Neural cell (in vitro differentiated cells): ENCODE measurements around the gene IL13RA2. TPM values are rescaled to one million over a fixed set of nuclear protein-coding genes. Genes with fewer than 3 reads are reported as not detected.

Source experiments
- H2AFZ ChIP-seq: fragments of 200-600, 300-800 bp; sonication (generic), shearing (Covaris generic); 2 replicates; pipeline ENCODE4 v1.6.0; 2014; ENCODE audit warnings: low read depth, mild to moderate bottlenecking, antibody characterized with exemption, low read length, moderate library complexity
- H3F3A ChIP-seq: fragments of 200-600 bp; shearing (Covaris generic); 2 replicates; pipeline ENCODE4 v1.6.1; 2016; ENCODE audit warnings: mild to moderate bottlenecking, moderate library complexity, mixed read lengths, antibody characterized with exemption, low read length; ENCODE audit not compliant: insufficient read depth, poor library complexity, severe bottlenecking
- H3K27ac ChIP-seq: fragments of 200-600, 300-800 bp; sonication (generic), shearing (Covaris generic); 2 replicates; pipeline ENCODE4 v1.5.1; 2014; ENCODE audit warnings: mild to moderate bottlenecking, low read length, moderate library complexity
- H3K27me3 ChIP-seq: fragments of 300-800, 200-600 bp; sonication (generic), shearing (Covaris generic); 2 replicates; pipeline ENCODE4 v1.6.0; 2014; ENCODE audit warnings: mild to moderate bottlenecking, low read depth, low read length, moderate library complexity; ENCODE audit not compliant: insufficient read depth
- H3K36me3 ChIP-seq: fragments of 300-800, 200-600 bp; sonication (generic), shearing (Covaris generic); 2 replicates; pipeline ENCODE4 v1.5.1; 2014; ENCODE audit warnings: mild to moderate bottlenecking, antibody characterized with exemption, low read length, moderate library complexity; ENCODE audit not compliant: insufficient read depth
- H3K4me2 ChIP-seq: fragments of 300-800, 200-600 bp; sonication (generic), shearing (Covaris generic); 2 replicates; pipeline ENCODE4 v1.6.0; 2014; ENCODE audit warnings: mild to moderate bottlenecking, low read length
- H3K4me3 ChIP-seq: fragments of 300-800, 200-600 bp; sonication (generic), shearing (Covaris generic); 2 replicates; pipeline ENCODE4 v1.5.1; 2014; ENCODE audit warnings: mild to moderate bottlenecking, low read length, moderate library complexity
- H3K79me2 ChIP-seq: fragments of 200-600 bp; shearing (Covaris generic); replicated peaks from 2 replicates; pipeline ENCODE4 v1.6.0; 2014; ENCODE audit warnings: mild to moderate bottlenecking, low read length, moderate library complexity; ENCODE audit not compliant: insufficient read depth
- H3K9ac ChIP-seq: fragments of 300-800, 200-600 bp; sonication (generic), shearing (Covaris generic); 2 replicates; pipeline ENCODE4 v1.6.1; 2016; ENCODE audit warnings: mild to moderate bottlenecking, low read length, mixed read lengths
- H3K9me2 ChIP-seq: fragments of 200-600 bp; shearing (Covaris generic); 2 replicates; pipeline ENCODE4 v1.6.1; 2016; ENCODE audit warnings: mild to moderate bottlenecking, low read length, mixed read lengths; ENCODE audit not compliant: insufficient read depth
- H3K9me3 ChIP-seq: fragments of 200-600, 300-800 bp; sonication (generic), shearing (Covaris generic); 2 replicates; pipeline ENCODE4 v1.6.1; 2016; ENCODE audit warnings: mild to moderate bottlenecking, mixed run types, low read length, moderate library complexity, mixed read lengths
- H4K20me1 ChIP-seq: fragments of 200-600 bp; shearing (Covaris generic); 2 replicates; pipeline ENCODE4 v1.6.1; 2016; ENCODE audit warnings: mild to moderate bottlenecking, mixed run types; ENCODE audit not compliant: insufficient read depth
- CTCF ChIP-seq: fragments of 450-650 bp; IDR thresholded peaks from 2 replicates; pipeline ENCODE4 v1.5.1; 2014; ENCODE audit warnings: antibody characterized with exemption, mild to moderate bottlenecking, moderate library complexity; ENCODE audit not compliant: poor library complexity, severe bottlenecking
- EP300 ChIP-seq: fragments of 450-650 bp; conservative IDR thresholded peaks from 2 replicates; pipeline ENCODE4 v1.6.1; 2014; ENCODE audit warnings: antibody characterized with exemption, mild to moderate bottlenecking, moderate library complexity; ENCODE audit not compliant: poor library complexity, severe bottlenecking
- EZH2 ChIP-seq: fragments of 200-600, 300-800 bp; shearing (Covaris generic), sonication (generic); IDR thresholded peaks from 2 replicates; pipeline ENCODE4 v1.6.1; 2014; ENCODE audit warnings: antibody characterized with exemption, low read length, borderline replicate concordance, mild to moderate bottlenecking; ENCODE audit not compliant: insufficient read depth, poor library complexity, severe bottlenecking
- MXI1 ChIP-seq: fragments of 450-650 bp; conservative IDR thresholded peaks from 2 replicates; pipeline ENCODE4 v1.6.1; 2014; ENCODE audit warnings: antibody characterized with exemption, mild to moderate bottlenecking; ENCODE audit not compliant: poor library complexity, severe bottlenecking
- POLR2AphosphoS5 ChIP-seq: IDR thresholded peaks from 2 replicates; pipeline ENCODE4 v1.6.1; 2012
- RAD21 ChIP-seq: fragments of 450-650 bp; conservative IDR thresholded peaks from 2 replicates; pipeline ENCODE4 v1.6.1; 2014; ENCODE audit warnings: antibody characterized with exemption, mild to moderate bottlenecking, moderate library complexity
- REST ChIP-seq: IDR thresholded peaks from 2 replicates; pipeline ENCODE4 v1.6.1; 2012; ENCODE audit warnings: borderline replicate concordance
- SMC3 ChIP-seq: fragments of 450-650 bp; conservative IDR thresholded peaks from 2 replicates; pipeline ENCODE4 v1.6.1; 2014; ENCODE audit warnings: antibody characterized with exemption, mild to moderate bottlenecking, moderate library complexity; ENCODE audit not compliant: poor library complexity
- TAF1 ChIP-seq: IDR thresholded peaks from 2 replicates; pipeline ENCODE4 v1.6.1; 2012; ENCODE audit warnings: low read depth
- polyA plus RNA-seq: library from polyadenylated mRNA; depleted of rRNA; stranded (reverse); fragments of >200 nt; gene quantifications from 2 replicates; pipeline ENCODE4 v1.2.3, GENCODE V29; 2014

The IL13RA2 gene
- polyA plus RNA-seq, 1 donor from 2014 or later, result 1.4 TPM

GRCh38 chrX:115038406-115038805 is 21.0 kb upstream of the IL13RA2 start:
- no peaks in the 10 kb centered on the region for H3K27me3 ChIP-seq
- H3K9me2 ChIP-seq, result no peaks in the 10 kb centered on the region
- H4K20me1 ChIP-seq, result no peaks in the 10 kb centered on the region
- no peak overlapping the region for H2AFZ ChIP-seq
- H3K9ac ChIP-seq, result no peak overlapping the region
- H3K79me2 ChIP-seq, result no peaks in the 10 kb centered on the region
- no peaks in the 10 kb centered on the region for H3K36me3 ChIP-seq
- no peaks in the 10 kb centered on the region for H3K9me3 ChIP-seq
- no peak overlapping the region for H3K4me3 ChIP-seq
- no peaks in the 10 kb centered on the region for H3F3A ChIP-seq
- no peak overlapping the region for H3K4me2 ChIP-seq
- no peak overlapping the region for H3K27ac ChIP-seq
- TF ChIP-seq EP300 (no peak), MXI1 (no peak), RAD21 (no peak), CTCF (no peak), TAF1 (no peak), SMC3 (no peak), EZH2 (no peak), POLR2AphosphoS5 (no peak), REST (no peak)

- Histone ChIP-seq H3K27me3 (no peaks in the 10 kb centered on the region), H3F3A (no peaks in the 10 kb centered on the region), H3K27ac (no peak overlapping the region), H3K9ac (no peak overlapping the region), H3K36me3 (no peaks in the 10 kb centered on the region), H3K9me2 (no peaks in the 10 kb centered on the region), H3K79me2 (no peaks in the 10 kb centered on the region), H2AFZ (no peak overlapping the region), H3K4me3 (no peak overlapping the region), H3K4me2 (no peak overlapping the region), H4K20me1 (no peaks in the 10 kb centered on the region), H3K9me3 (no peaks in the 10 kb centered on the region)
- TF ChIP-seq TAF1 (no peak), EZH2 (no peak), SMC3 (no peak), REST (no peak), RAD21 (no peak), CTCF (no peak)
These were observed 18.6 kb upstream of the IL13RA2 start for GRCh38 chrX:115036029-115036428.
